Effector memory CD4-positive, alpha-beta T cell (primary cell): ENCODE data around the gene ZC3H7B.

Source experiments
- DNase-seq, 3 donors: peaks; one replicate each; pipeline ENCODE4 v3.0.0-alpha.2; 2020
- H3K27ac ChIP-seq: 2 replicates; pipeline ENCODE4 v1.7.0; 2013; ENCODE audit warnings: mild to moderate bottlenecking, low read length, moderate library complexity; ENCODE audit not compliant: insufficient read depth, poor library complexity, severe bottlenecking
- H3K27me3 ChIP-seq: replicated peaks from 2 replicates; pipeline ENCODE4 v1.7.0; 2013; ENCODE audit warnings: mild to moderate bottlenecking, low read length; ENCODE audit not compliant: insufficient read depth, control insufficient read depth, poor library complexity, severe bottlenecking
- H3K36me3 ChIP-seq: 2 replicates; pipeline ENCODE4 v1.7.0; 2013; ENCODE audit warnings: mild to moderate bottlenecking, low read length, moderate library complexity; ENCODE audit not compliant: control insufficient read depth, insufficient read depth
- H3K4me1 ChIP-seq: 2 replicates; pipeline ENCODE4 v1.7.0; 2013; ENCODE audit warnings: low read length, mild to moderate bottlenecking; ENCODE audit not compliant: control insufficient read depth, insufficient read depth, poor library complexity, severe bottlenecking
- H3K4me3 ChIP-seq: 2 replicates; pipeline ENCODE4 v1.7.0; 2013; ENCODE audit warnings: low read length, low read depth, mild to moderate bottlenecking; ENCODE audit not compliant: insufficient read depth, poor library complexity, severe bottlenecking
- H3K9me3 ChIP-seq: 2 replicates; pipeline ENCODE4 v1.7.0; 2013; ENCODE audit warnings: mild to moderate bottlenecking, low read length, moderate library complexity; ENCODE audit not compliant: control insufficient read depth

The ZC3H7B gene

GRCh38 chr22:41408665-41409064 is 107.3 kb downstream of the ZC3H7B start:
- Histone ChIP-seq H3K27ac (no peak overlapping the region), H3K4me3 (no peak overlapping the region), H3K27me3 (no peaks in the 10 kb centered on the region), H3K9me3 (no peaks in the 10 kb centered on the region), H3K4me1 (peaks cover 14% of the 10 kb centered on the region), H3K36me3 (no peaks in the 10 kb centered on the region)
- DNase-seq, result no peak
